Natural killer cell treated with Interleukin-12 subunit alpha and Interleukin-12 subunit beta and Interleukin-15 and Interleukin-18, amount 100 ng/mL, for 72 hours (primary cell): ENCODE measurements around the gene PPP3R1. TPM values are rescaled to one million over a fixed set of nuclear protein-coding genes. Genes with fewer than 3 reads are reported as not detected.
A peak's percentile ranks its signal among the peaks of the same experiment; 100 is the strongest.

Experiments used
- ATAC-seq, 2 donors: fragments of 150-1000 bp; cut with Tn5 transposase in 1 of 2; sonication (Bioruptor Pico), chemical (Tn5 transposase) in 1 of 2; 2 replicates each; pipeline ENCODE4 v1.10.0; 2021
- DNase-seq: peaks from one replicate; pipeline ENCODE4 v3.0.0; 2022; ENCODE audit warnings: low spot score
- H3K27ac Mint-ChIP-seq, 2 donors: 1 replicate in 1 of 2; 2 replicates in 1 of 2; pipeline ENCODE4 v1.8.0; 2022; ENCODE audit warnings: mixed read lengths in 2 of 2, mild to moderate bottlenecking in 1 of 2, moderate library complexity in 1 of 2
- H3K27me3 Mint-ChIP-seq, 2 donors: 1 replicate in 1 of 2; 2 replicates in 1 of 2; pipeline ENCODE4 v1.8.0; 2022; ENCODE audit warnings: mixed read lengths in 2 of 2
- H3K36me3 Mint-ChIP-seq: one replicate; pipeline ENCODE4 v1.8.0; 2022; ENCODE audit warnings: mixed read lengths
- H3K4me1 Mint-ChIP-seq, 2 donors: 1 replicate in 1 of 2; 2 replicates in 1 of 2; pipeline ENCODE4 v1.8.0; 2022; ENCODE audit warnings: low read depth in 2 of 2, mixed read lengths in 2 of 2, mild to moderate bottlenecking in 1 of 2
- H3K4me3 Mint-ChIP-seq: one replicate; pipeline ENCODE4 v1.8.0; 2022; ENCODE audit warnings: mixed read lengths
- H3K9me3 Mint-ChIP-seq: 2 replicates; pipeline ENCODE4 v1.8.0; 2022; ENCODE audit warnings: mixed read lengths
- total RNA-seq, 2 donors: library from RNA; stranded (reverse); gene quantifications; one replicate each; pipeline ENCODE4 v1.2.3, GENCODE V29; 2022

PPP3R1 gene
- total RNA-seq, 2 donors from 2014 or later, result 85.9 to 90.7 TPM

DNA sequence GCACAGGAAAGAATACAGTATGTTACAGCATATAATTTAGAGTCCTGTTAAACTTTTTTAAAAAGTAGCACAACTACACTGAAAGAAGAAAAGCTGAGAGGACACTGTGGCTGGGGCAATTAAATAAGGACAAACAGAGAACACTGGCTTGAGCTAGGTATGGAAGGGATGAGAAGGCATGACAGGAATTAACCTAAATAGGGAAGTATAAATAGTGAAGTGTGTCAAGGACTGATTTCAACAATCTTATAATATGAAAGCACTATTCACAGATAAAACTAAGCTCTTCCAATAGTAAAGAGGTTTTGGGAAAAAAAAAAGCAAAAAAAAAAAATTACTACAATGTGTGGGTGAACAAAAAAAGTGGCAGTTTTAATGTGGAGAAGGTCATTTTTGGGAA, 45.5 kb downstream of the PPP3R1 start:
- no peak for DNase-seq
- Mint-ChIP-seq H3K27me3 (no peaks in the 10 kb centered on the region), H3K4me3 (no peak overlapping the region), H3K9me3 (no peaks in the 10 kb centered on the region), H3K4me1 (peaks cover 39 to 63% of the 10 kb centered on the region in 2 donors), H3K36me3 (peaks cover 4% of the 10 kb centered on the region), H3K27ac (peak overlapping the region; percentile 0 to 2)
- no peak for ATAC-seq

DNA sequence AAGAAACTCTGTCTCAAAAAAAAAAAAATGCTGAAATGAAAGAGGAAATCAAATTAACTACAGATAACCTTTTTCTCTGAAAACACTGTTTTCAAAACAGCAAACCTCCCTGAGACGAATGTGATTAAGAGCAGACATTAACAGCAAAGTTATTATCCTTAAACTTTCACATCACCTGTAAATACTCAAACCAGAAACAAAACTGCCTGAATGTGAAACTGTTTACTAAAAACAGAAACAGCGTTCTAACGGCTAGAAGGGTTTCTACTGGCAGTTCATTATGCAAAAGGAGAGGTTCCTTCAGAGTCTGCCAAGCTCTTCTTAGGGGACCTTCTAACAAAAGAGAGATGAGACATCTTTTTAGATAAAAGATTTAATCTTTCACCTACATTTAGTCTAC, 48.7 kb downstream of the PPP3R1 start:
- H3K27ac Mint-ChIP-seq, result peak overlapping the region; percentile 78 to 90
- ATAC-seq (peak; percentile 77 to 90), DNase-seq (no peak)
- no peaks in the 10 kb centered on the region for H3K27me3 Mint-ChIP-seq
- H3K36me3 Mint-ChIP-seq, result no peaks in the 10 kb centered on the region
- H3K4me1 Mint-ChIP-seq, result peaks cover 44 to 65% of the 10 kb centered on the region in 2 donors
- H3K4me3 Mint-ChIP-seq, result peak overlapping the region; percentile 74
- H3K9me3 Mint-ChIP-seq, result no peaks in the 10 kb centered on the region

DNA sequence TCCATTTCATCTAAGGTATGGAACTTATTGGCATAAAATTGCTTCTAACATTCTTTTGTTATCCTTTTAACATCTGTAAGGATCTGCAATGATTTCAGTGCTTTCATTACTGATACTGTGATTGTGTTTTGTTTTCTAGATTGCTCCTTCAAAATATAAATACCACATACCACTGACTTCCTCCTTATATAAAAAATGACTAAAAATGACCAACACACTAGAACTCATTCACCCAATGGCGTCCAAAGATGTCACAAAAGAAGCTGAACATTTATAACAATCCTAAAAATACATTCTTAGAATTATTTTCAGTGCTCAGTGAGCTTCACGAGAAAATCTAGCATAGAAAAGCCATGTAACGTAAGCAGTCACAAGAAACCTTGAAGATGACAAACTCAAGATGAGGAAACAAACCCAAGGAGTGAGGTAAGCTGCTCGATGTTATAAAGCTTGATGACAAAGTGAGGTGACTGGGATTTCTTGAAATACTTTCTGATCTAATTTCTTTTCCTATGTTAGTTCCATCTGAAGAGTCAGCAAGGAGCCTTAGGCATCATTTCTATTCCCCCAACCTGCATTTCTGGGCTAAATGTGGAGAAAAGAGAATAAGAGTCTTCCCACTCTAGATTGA, 52.1 kb downstream of the PPP3R1 start:
- ATAC-seq (no peak), DNase-seq (no peak)
- peak overlapping the region; percentile 9 for H3K4me3 Mint-ChIP-seq
- H3K27ac Mint-ChIP-seq, result peak overlapping the region; percentile 13 to 24
- H3K27me3 Mint-ChIP-seq, result no peaks in the 10 kb centered on the region
- no peaks in the 10 kb centered on the region for H3K9me3 Mint-ChIP-seq
- H3K4me1 Mint-ChIP-seq, result peaks cover 29 to 58% of the 10 kb centered on the region in 2 donors
- no peaks in the 10 kb centered on the region for H3K36me3 Mint-ChIP-seq

DNA sequence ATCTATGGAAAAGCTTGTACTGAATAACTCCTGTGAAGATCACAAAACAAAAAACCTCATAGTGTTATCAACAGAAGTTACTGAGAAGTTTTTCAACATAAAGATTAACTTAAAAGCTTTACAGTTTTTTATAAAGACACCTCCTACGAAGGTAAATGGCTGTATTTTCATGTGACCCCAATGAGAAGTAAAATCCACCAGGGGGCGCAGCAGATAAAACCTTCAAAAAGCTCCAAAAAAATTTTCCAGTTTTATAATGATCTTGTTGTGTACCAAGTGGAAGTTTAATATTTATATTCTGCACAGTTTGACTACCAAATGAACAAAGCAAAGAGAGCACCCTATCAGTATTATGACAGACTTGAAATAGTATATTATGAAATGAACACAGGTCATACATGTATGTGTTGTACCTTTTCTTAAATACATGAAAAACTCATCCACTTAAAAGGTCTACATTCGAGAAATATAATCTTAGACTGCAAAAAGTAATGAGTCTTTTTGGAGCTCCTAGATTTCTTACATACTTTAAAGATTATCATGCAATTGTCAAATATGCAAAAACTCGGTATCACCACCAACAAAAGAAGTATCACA, 56.1 kb downstream of the PPP3R1 start:
- H3K27me3 Mint-ChIP-seq, result no peaks in the 10 kb centered on the region
- peak overlapping the region in 1 of 2 donors; percentile 8 for H3K27ac Mint-ChIP-seq
- ATAC-seq (no peak), DNase-seq (no peak)
- H3K36me3 Mint-ChIP-seq, result no peaks in the 10 kb centered on the region
- H3K4me1 Mint-ChIP-seq, result peaks cover 29 to 55% of the 10 kb centered on the region in 2 donors
- H3K9me3 Mint-ChIP-seq, result no peaks in the 10 kb centered on the region
- no peak overlapping the region for H3K4me3 Mint-ChIP-seq

DNA sequence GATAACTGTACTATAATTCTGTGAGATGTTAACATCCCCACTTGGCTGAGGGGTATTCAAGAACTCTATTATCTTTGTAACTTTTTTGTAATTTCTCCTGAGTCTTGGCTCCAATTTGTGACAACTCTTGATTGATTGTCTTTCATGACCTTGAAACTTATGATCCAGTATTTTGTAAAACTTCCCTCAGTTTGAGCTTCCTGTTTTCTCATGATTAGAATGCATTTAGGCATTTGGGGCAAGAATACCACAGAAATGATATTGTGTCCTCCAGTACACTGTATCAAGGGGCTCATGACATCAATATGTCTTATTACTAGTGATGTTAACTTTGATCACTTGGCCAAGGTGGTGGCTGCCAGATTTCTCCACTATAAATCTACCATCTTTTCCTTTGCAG, 57.2 kb downstream of the PPP3R1 start:
- Mint-ChIP-seq H3K4me3 (no peak overlapping the region), H3K9me3 (no peaks in the 10 kb centered on the region), H3K27me3 (no peaks in the 10 kb centered on the region), H3K27ac (peak overlapping the region in 1 of 2 donors; percentile 8), H3K4me1 (peaks cover 25 to 54% of the 10 kb centered on the region in 2 donors), H3K36me3 (no peaks in the 10 kb centered on the region)
- ATAC-seq (no peak), DNase-seq (no peak)

DNA sequence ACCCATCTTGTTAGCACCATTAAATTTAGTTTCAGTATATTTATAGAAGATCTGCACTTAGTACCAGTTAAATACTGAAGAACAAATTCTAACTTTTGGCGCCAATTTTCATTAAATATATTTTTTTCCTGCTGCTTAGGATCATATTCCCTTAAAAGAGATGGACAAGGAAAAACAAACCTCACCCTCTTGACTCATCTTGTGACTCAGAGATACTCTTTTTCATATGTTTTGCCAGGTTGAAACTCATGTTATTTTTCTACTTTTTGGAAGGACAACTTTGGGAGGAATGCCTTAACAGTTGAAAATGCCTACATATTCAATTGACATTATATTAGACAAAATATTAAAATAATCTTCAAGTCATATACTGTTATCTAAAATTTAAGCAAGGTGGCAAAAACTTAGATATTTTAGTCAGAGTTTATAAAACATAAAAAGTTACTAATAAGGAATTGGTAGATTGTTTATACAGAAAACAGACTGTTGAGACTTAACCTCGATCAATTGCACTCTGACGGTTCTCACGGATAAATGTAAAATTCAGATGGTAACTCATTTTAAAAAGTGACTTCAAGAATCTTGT, 58.5 kb downstream of the PPP3R1 start:
- Mint-ChIP-seq H3K4me1 (peaks cover 26 to 58% of the 10 kb centered on the region in 2 donors), H3K36me3 (no peaks in the 10 kb centered on the region), H3K27me3 (no peaks in the 10 kb centered on the region), H3K9me3 (no peaks in the 10 kb centered on the region), H3K4me3 (no peak overlapping the region), H3K27ac (peak overlapping the region in 1 of 2 donors; percentile 5)
- no peak for DNase-seq
- no peak for ATAC-seq

DNA sequence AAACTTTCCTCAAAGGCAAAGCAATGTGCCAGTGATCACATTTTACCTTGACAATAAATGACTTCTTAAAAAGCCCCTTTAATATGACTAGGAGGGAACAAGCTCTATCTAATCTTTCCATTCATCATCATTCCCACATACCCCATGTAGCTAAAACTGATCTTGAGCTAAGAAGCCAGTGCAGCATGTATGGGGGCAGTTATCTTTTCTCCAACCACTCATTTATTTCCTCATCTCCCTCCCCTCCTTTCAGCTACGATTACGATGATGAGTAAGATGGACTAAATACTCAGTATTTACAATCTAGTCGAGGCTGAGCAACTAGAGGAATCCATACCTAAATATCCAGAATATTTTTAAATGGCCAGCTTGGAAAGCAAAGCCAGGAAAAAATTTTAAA, 59.2 kb downstream of the PPP3R1 start:
- Mint-ChIP-seq H3K4me1 (peaks cover 28 to 62% of the 10 kb centered on the region in 2 donors), H3K9me3 (no peaks in the 10 kb centered on the region), H3K4me3 (no peak overlapping the region), H3K27ac (peak overlapping the region; percentile 5 to 23), H3K27me3 (no peaks in the 10 kb centered on the region), H3K36me3 (no peaks in the 10 kb centered on the region)
- no peak for DNase-seq
- ATAC-seq, result no peak

DNA sequence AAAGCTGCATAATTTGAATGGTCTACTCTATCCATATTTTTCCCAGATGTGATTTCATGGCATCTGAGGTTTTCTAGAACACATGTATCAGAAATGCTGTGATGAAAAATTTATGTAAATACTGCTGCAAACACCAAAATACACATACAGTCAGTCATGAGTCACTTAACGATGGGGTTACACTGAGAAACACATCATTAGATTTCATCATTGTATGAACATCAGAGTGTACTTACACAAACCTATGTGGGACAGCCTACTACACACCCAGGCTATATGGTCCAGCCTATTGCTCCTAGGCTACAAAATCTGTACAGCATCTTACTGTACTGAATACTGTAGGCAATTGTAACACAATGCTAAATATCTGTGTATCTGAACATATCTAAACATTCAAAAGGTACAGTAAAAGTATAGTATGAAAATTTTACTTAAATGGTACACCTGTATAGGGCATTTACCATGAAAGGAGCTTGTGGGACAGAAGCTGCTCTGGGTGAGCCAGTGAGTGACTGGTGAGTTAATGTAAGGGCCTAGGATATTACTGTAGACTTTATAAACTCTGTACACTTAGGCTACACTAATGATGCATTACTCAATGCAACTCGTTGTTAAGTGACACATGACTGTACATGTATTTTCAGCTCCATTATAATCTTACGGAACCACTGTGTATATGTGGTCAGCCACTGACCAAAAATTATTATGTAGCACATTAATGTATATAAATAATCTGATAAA, 61.2 kb downstream of the PPP3R1 start:
- no peaks in the 10 kb centered on the region for H3K27me3 Mint-ChIP-seq
- DNase-seq (no peak), ATAC-seq (peak; percentile 80 to 93)
- H3K36me3 Mint-ChIP-seq, result peaks cover 5% of the 10 kb centered on the region
- H3K27ac Mint-ChIP-seq, result peak overlapping the region; percentile 46 to 76
- peak overlapping the region; percentile 17 for H3K4me3 Mint-ChIP-seq
- H3K9me3 Mint-ChIP-seq, result no peaks in the 10 kb centered on the region
- peaks cover 30 to 52% of the 10 kb centered on the region in 2 donors for H3K4me1 Mint-ChIP-seq

DNA sequence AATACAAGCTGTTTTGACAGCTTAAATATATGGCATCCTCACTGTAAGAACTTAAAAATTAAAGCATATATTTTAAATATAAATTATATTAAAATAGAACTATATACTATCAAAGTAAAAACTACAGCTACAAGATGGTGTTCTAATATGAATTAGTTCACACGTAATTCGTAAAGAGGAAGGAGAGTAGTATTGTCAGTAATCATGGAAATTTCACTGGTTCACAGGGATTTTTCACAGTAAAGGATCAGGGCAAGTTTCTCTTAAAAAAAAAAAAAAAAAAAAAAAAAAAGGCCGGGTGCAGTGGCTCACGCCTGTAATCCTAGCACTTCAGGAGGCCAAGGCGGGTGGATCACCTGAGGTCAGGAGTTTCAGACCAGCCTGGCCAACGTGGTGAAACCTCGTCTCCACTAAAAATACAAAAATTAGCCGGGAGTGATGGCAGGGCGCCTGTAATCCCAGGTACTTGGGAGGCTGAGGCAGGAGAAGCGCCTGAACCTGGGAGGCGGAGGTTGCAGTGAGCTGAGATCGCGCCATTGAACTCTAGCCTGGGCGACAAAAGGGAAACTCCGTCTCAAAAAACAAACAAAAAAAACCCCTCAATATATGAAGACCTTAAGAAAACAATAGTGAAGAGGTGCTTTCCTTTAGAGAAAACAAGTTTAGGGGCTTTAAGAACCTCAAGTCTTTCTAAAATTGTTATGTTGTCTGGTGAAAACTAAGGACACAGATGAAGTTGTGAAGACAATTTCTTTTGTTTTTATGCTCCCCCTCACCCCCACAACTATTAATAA, 62.1 kb downstream of the PPP3R1 start:
- H3K27me3 Mint-ChIP-seq, result no peaks in the 10 kb centered on the region
- peaks cover 11% of the 10 kb centered on the region for H3K36me3 Mint-ChIP-seq
- ATAC-seq (no peak), DNase-seq (no peak)
- peak overlapping the region; percentile 46 to 76 for H3K27ac Mint-ChIP-seq
- no peaks in the 10 kb centered on the region for H3K9me3 Mint-ChIP-seq
- H3K4me3 Mint-ChIP-seq, result peak overlapping the region; percentile 17
- H3K4me1 Mint-ChIP-seq, result peaks cover 32 to 49% of the 10 kb centered on the region in 2 donors

DNA sequence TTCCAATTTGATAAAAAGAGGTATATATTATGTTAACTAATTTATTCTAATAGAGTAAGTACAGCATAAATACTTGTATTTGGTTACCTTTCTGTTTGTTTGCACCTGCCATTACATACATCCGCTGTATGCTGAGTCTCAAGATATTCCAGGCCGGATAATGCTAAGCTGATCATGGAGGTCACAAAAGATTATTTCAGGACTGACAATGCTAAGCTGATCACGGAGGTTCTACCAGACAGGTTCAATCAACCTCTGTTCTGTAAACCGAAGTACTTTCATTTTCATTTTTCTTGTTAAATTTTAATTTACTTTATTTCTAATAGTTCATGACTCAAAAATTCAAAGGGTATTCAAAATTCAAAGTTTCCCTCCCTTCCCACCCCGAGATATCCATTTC, 63.5 kb downstream of the PPP3R1 start:
- peak overlapping the region; percentile 61 for H3K4me3 Mint-ChIP-seq
- H3K4me1 Mint-ChIP-seq, result peaks cover 29 to 53% of the 10 kb centered on the region in 2 donors
- H3K9me3 Mint-ChIP-seq, result no peaks in the 10 kb centered on the region
- ATAC-seq (no peak), DNase-seq (no peak)
- peaks cover 11% of the 10 kb centered on the region for H3K36me3 Mint-ChIP-seq
- H3K27me3 Mint-ChIP-seq, result no peaks in the 10 kb centered on the region
- H3K27ac Mint-ChIP-seq, result peak overlapping the region; percentile 30 to 76

DNA sequence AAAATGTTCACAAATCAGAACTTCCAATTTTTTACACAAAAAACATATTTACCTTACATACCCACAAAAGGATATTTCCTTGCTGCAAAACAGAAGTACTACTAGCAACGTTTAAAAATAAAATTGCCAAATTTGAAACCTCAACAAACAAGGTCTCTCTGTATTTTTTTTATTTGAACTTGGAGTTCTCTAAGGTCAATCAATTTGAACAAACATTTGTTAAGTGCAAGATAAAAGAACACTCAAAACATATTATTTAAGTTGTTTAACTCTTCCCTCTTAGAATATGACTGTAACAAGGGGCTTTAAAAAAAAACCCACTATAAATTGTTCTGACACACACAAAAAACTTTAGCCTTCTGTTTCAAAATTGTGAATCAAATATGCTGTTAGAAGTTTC, 65.0 kb downstream of the PPP3R1 start:
- DNase-seq, result no peak
- Mint-ChIP-seq H3K4me1 (peaks cover 31 to 42% of the 10 kb centered on the region in 2 donors), H3K36me3 (peaks cover 18% of the 10 kb centered on the region), H3K4me3 (no peak overlapping the region), H3K27ac (peak overlapping the region in 1 of 2 donors; percentile 61), H3K9me3 (no peaks in the 10 kb centered on the region), H3K27me3 (no peaks in the 10 kb centered on the region)
- no peak for ATAC-seq

DNA sequence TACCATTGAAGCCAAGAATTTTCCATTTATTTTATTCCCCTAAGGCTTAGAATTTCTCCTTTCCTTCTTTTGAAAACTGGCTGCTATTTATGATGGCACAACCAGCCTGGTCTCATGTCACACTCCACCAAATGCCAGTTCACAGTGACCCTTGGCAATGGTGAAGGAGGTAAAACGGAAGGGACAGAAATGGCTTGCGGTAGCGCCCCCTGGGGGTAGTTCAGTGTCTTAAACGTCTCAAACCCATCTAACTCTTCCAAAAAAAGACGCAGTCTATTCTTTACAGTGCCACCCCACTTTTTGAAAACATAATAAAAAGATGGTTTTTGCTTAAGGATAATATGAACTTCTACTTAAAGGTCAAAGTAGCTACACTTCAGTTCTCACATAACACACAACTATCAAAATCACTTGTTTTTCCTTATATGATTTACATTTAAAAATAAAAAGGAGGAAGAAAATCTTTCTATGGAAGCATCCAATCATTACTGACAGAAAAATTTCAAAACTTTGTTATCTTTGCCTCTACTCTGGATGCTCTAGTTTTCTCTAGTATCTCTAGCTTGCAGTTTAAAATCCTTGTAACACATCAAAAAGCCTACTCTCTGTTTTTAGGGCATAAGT, 66.7 kb downstream of the PPP3R1 start:
- Mint-ChIP-seq H3K27ac (peak overlapping the region in 1 of 2 donors; percentile 61), H3K27me3 (no peaks in the 10 kb centered on the region), H3K4me3 (no peak overlapping the region), H3K9me3 (no peaks in the 10 kb centered on the region), H3K4me1 (peaks cover 31 to 41% of the 10 kb centered on the region in 2 donors), H3K36me3 (peaks cover 26% of the 10 kb centered on the region)
- DNase-seq (peak; percentile 76), ATAC-seq (no peak)

DNA sequence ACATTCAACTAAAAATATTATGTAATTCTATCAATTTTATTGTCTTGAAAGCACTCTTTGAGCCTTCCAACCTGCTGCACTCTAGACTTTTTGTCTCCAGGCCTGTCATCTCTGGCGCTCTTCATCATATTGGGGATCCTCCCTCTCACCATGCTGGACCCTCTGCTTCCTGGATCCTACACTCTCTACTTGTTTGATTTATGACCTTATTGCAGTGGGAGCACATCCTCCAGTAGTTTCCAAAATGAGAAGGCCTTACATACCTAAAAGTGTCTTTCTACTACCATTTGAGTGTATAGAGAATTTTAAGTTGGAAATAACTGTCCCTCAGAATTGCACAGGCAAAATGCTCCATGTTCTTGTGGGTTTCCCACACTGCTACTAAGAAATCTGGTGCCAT, 69.4 kb downstream of the PPP3R1 start:
- Mint-ChIP-seq H3K27ac (peak overlapping the region; percentile 14 to 44), H3K4me1 (peaks cover 23 to 27% of the 10 kb centered on the region in 2 donors), H3K9me3 (no peaks in the 10 kb centered on the region), H3K4me3 (no peak overlapping the region), H3K36me3 (peaks cover 26% of the 10 kb centered on the region), H3K27me3 (no peaks in the 10 kb centered on the region)
- ATAC-seq (no peak), DNase-seq (no peak)
